GM13976 (cell line): ENCODE data around the gene TTLL4.

Experiments
- DNase-seq: peaks from one replicate; pipeline ENCODE4 v3.0.0; 2012; ENCODE audit warnings: low spot score
- in situ Hi-C: fragments of 300-500 bp; cut with MboI; formaldehyde crosslinking; loops from one replicate; pipeline ENCODE4 v1.12.0; 2022; ENCODE audit warnings: low sequenced_read_pairs, mixed read lengths, inconsistent platforms; ENCODE audit not compliant: unreplicated experiment
- TF ChIP-seq, protein P1 (sequence below): IDR thresholded peaks from 2 replicates; pipeline ENCODE4 v1.5.1; 2012; ENCODE audit warnings: borderline replicate concordance, mild to moderate bottlenecking; ENCODE audit not compliant: insufficient read depth; ENCODE audit errors: extremely low read depth, missing control alignments, control extremely low read depth

The TTLL4 gene, protein sequence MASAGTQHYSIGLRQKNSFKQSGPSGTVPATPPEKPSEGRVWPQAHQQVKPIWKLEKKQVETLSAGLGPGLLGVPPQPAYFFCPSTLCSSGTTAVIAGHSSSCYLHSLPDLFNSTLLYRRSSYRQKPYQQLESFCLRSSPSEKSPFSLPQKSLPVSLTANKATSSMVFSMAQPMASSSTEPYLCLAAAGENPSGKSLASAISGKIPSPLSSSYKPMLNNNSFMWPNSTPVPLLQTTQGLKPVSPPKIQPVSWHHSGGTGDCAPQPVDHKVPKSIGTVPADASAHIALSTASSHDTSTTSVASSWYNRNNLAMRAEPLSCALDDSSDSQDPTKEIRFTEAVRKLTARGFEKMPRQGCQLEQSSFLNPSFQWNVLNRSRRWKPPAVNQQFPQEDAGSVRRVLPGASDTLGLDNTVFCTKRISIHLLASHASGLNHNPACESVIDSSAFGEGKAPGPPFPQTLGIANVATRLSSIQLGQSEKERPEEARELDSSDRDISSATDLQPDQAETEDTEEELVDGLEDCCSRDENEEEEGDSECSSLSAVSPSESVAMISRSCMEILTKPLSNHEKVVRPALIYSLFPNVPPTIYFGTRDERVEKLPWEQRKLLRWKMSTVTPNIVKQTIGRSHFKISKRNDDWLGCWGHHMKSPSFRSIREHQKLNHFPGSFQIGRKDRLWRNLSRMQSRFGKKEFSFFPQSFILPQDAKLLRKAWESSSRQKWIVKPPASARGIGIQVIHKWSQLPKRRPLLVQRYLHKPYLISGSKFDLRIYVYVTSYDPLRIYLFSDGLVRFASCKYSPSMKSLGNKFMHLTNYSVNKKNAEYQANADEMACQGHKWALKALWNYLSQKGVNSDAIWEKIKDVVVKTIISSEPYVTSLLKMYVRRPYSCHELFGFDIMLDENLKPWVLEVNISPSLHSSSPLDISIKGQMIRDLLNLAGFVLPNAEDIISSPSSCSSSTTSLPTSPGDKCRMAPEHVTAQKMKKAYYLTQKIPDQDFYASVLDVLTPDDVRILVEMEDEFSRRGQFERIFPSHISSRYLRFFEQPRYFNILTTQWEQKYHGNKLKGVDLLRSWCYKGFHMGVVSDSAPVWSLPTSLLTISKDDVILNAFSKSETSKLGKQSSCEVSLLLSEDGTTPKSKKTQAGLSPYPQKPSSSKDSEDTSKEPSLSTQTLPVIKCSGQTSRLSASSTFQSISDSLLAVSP

DNA sequence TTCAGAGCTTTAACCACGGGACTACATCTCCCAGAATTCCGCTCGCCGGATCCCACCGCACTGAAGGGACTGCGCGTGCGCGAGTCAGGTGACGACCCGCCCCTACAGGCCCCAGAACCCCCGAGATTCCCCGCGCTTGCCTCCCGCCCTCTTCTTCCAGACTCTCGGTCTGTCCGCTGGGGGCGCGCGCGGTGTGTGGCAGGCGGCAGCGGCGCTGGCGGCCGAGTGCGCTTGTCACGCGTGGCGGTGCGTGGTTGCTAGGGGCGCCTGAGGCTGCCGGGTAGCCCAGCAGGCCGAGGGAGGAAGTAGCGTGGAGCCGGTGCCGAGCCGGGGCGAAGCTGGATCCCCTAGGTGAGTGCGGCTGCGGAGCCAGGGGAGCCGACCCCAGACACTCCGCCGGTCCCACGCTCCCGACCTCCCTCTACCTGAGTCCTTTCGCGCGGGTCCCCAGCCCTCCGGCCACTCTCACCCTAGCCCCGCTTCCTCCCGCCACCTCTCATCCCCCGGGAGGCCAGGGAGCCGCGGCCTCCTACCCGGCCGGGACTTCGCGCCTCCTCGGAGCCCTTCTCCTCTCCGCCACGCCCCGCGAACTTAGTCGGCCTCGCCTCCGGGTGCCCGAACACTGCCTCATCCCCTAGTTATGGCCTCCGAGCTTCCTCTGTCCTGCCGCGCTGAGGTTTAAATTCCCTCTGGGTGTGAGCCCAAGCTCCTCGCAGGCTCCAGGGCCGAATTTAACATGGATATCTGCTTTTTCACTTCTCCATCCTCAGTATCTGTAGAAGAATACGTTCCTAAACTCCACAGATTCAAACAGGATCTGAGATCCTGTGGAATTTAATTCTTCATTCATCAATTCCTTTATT, at the start of gene TTLL4:
TSS of gene TTLL4 (plus strand) at position 149 of the 863 bp plus-strand sequence. CDS start 26,842 bp downstream, outside the sequence.
- DNase-seq = peak; percentile 99
- TF ChIP-seq, protein P1, sequence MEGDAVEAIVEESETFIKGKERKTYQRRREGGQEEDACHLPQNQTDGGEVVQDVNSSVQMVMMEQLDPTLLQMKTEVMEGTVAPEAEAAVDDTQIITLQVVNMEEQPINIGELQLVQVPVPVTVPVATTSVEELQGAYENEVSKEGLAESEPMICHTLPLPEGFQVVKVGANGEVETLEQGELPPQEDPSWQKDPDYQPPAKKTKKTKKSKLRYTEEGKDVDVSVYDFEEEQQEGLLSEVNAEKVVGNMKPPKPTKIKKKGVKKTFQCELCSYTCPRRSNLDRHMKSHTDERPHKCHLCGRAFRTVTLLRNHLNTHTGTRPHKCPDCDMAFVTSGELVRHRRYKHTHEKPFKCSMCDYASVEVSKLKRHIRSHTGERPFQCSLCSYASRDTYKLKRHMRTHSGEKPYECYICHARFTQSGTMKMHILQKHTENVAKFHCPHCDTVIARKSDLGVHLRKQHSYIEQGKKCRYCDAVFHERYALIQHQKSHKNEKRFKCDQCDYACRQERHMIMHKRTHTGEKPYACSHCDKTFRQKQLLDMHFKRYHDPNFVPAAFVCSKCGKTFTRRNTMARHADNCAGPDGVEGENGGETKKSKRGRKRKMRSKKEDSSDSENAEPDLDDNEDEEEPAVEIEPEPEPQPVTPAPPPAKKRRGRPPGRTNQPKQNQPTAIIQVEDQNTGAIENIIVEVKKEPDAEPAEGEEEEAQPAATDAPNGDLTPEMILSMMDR = peak; percentile 95
- in situ Hi-C loops = no loop called here

- DNase-seq = no peak
- in situ Hi-C loops = no loop called here
- TF ChIP-seq, protein P1 = no peak
Measured at GRCh38 chr2:218662377-218662776, 48.3 kb upstream of the TTLL4 start.

- in situ Hi-C loops = no loop called here
- no peak for DNase-seq
- TF ChIP-seq, protein P1 = no peak
Measured at GRCh38 chr2:218662827-218663226, 47.8 kb upstream of the TTLL4 start.

GRCh38 chr2:218663901-218664300, 46.7 kb upstream of the TTLL4 start:
- in situ Hi-C loops = no loop called here

GRCh38 chr2:218664653-218665052, 46.0 kb upstream of the TTLL4 start:
- TF ChIP-seq, protein P1 = no peak
- in situ Hi-C loops = no loop called here
- DNase-seq = no peak

More at GRCh38 chr2:218663901-218664300, 46.7 kb upstream of the TTLL4 start:
- DNase-seq = no peak
- TF ChIP-seq, protein P1 = no peak
